ENCODE measurements around the gene MAP3K20. TPM values are rescaled to one million over a fixed set of nuclear protein-coding genes. Genes with fewer than 3 reads are reported as not detected.

Gene MAP3K20
- total RNA-seq, 2 donors from 2014 or later: 141 to 223 TPM

DNA sequence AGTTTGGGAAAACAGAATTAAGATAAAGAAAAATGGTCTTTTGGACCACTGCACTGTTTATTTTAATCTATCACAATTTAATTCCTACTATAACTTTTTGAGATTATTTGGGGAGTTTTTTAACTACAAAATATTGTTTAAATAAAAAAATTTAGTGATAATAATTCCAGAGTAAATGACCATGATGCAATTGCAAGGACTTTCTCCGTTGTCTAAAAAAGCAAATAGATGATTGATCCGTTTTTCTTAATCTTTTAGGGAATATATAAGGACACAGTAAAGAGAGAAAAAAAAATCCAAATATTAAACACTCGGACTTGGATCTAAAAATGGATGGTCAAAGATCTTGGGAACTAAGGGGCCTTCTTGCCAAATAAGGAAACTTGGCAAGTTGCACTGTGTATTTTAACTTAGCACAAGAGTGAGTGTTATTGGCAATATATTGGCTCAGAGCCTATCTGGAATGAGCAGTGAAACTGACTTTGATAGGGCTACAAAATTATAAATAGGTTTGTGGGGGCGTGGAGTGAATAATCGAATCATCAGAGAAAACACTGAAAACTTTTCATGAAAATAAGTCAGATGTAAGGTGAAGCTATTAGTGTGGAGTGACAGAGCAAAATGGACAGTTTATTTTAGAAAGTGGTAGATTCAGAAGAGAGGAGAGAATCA lies 2.0 kb downstream of the MAP3K20 start:
- DNase-seq (ENCODE audit: low spot score): no peak
- no peaks in the 10 kb centered on the region for H3K36me3 ChIP-seq
- no peaks in the 10 kb centered on the region for H3K27me3 ChIP-seq
- H3K9me3 ChIP-seq: no peaks in the 10 kb centered on the region
- TF ChIP-seq, protein P1, sequence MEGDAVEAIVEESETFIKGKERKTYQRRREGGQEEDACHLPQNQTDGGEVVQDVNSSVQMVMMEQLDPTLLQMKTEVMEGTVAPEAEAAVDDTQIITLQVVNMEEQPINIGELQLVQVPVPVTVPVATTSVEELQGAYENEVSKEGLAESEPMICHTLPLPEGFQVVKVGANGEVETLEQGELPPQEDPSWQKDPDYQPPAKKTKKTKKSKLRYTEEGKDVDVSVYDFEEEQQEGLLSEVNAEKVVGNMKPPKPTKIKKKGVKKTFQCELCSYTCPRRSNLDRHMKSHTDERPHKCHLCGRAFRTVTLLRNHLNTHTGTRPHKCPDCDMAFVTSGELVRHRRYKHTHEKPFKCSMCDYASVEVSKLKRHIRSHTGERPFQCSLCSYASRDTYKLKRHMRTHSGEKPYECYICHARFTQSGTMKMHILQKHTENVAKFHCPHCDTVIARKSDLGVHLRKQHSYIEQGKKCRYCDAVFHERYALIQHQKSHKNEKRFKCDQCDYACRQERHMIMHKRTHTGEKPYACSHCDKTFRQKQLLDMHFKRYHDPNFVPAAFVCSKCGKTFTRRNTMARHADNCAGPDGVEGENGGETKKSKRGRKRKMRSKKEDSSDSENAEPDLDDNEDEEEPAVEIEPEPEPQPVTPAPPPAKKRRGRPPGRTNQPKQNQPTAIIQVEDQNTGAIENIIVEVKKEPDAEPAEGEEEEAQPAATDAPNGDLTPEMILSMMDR (IDR thresholded peaks at IDR 0.05): no peak
- H3K4me3 ChIP-seq: peak overlapping the region; percentile 65 to 82
- peaks cover 0 to 41% of the 10 kb centered on the region in 2 donors for H3K4me1 ChIP-seq
- H3K27ac ChIP-seq: peak overlapping the region; percentile 94 to 98

DNA sequence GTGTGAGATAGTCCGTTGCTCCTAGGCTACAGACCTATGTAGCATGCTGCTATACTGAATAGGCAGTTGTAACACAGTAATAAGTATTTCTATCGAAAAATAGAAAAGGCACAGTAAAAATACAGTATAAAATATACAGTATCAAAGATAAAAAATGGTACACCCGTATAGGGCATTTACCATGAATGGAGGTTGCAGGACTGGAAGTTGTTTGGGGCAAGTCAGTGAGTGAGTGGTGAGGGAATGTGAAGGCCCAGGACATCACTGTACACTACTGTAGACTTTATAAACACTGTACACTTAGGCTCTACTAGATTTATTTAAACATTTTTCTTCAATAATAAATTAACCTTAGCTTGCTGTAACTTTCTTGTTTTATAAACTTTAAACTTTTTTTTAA lies 3.5 kb downstream of the MAP3K20 start:
- H3K9me3 ChIP-seq: no peaks in the 10 kb centered on the region
- no peak overlapping the region for H3K4me3 ChIP-seq
- peaks cover 0 to 47% of the 10 kb centered on the region in 2 donors for H3K4me1 ChIP-seq
- H3K36me3 ChIP-seq: no peaks in the 10 kb centered on the region
- H3K27me3 ChIP-seq: no peaks in the 10 kb centered on the region
- peak overlapping the region; percentile 94 to 98 for H3K27ac ChIP-seq
- DNase-seq (ENCODE audit: low spot score): no peak
- TF ChIP-seq, protein P1 (IDR thresholded peaks at IDR 0.05): no peak

DNA sequence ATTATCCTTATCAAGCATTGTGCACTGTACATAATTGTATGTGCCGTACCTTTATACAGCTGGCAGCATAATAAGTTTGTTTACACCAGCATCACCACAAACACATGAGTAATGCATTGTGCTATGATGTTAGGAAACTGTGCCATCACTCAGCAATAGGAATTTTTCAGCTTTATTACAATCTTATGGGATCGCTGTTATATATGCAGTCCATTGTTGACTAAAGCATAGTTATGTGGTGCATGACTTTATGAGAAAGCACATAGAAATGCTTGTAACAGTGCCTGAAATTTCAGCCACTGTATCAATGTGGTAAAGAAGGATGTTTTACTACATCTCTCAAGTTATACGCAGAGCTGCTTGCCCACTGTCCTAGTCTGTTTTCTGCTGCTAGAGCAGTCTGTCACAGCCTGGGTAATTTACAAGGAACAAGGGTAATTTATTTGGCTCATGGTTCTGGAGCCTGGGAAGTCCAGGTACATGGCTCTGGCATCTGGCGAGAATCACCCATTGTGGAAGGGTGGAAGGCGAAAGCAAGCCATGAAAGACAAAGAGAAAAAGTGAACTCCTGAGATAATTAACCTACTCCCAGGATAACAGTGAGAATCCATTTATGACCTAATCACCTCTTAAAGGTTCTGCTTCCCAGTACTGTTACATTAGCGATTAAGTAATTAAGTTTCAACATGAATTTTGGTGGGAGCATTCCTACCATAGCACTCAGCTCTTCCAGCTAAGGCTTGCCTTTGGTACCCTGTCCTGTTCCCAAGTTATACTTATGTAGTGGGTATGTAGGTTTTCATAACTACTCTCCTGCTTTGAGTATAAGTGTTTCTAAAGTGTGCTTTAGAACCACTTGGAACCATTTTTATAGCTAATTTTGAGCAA lies 4.6 kb downstream of the MAP3K20 start:
- Histone ChIP-seq H3K4me1 (peaks cover 0 to 49% of the 10 kb centered on the region in 2 donors), H3K27me3 (no peaks in the 10 kb centered on the region), H3K27ac (no peak overlapping the region), H3K4me3 (no peak overlapping the region), H3K36me3 (no peaks in the 10 kb centered on the region), H3K9me3 (no peaks in the 10 kb centered on the region)
- TF ChIP-seq, protein P1 (IDR thresholded peaks at IDR 0.05): no peak
- DNase-seq (ENCODE audit: low spot score): no peak

DNA sequence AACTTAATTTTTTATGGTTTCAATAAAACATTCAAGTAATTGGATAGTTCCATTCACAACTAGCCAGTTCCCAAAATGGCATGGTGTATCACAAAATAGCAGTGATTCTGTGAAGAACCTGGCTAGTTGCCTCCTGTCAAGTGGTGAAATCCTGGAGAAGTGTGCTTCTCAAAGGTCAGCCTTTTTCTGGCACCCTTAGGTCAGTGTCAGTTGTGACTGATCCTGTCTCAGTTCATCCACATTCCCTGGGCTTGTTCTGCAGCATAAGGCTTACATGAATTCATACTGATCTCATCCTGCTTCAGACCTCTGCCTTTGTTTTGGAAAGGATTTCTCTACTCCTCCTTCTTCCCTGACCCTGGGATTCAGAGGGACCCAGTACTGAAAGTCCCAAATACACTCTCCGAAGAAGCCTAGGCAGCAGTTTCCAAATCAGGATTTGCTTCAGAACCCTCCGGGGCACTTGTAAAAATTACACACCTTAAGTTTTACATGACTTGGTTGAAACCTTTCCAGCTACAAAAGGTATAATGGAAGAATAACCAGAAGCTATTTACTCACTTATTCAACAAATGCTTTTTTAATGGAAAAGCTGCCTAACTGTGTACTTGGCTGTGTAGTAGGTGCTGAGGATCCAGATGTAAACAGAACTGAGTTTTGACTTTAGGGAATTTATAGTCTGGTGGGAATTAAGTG lies 11.0 kb downstream of the MAP3K20 start:
- no peak overlapping the region for H3K4me3 ChIP-seq
- H3K27ac ChIP-seq: peak overlapping the region; percentile 54 to 67

DNA sequence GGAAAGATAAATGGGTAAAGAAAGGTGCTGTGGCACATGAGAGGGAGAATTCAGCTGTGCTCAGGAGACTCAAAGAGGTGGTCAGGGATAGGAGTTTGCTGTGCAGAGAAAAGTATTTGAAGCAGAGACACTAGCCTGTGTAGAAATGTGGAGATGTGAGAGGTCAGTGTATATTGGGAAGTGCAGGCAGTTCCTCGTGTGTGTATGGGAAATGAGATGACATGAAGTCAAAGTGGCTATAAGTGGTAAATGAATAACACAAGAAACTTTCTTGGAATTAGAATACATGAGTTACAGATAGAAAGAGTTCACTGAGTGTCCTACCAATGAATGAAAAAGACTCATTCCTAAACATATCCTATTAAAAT lies 11.6 kb downstream of the MAP3K20 start:
- Histone ChIP-seq H3K27ac (peak overlapping the region; percentile 54 to 67), H3K36me3 (peaks cover 4% of the 10 kb centered on the region), H3K4me3 (no peak overlapping the region), H3K27me3 (no peaks in the 10 kb centered on the region), H3K4me1 (peaks cover 0 to 72% of the 10 kb centered on the region in 2 donors), H3K9me3 (no peaks in the 10 kb centered on the region)
- no peak for DNase-seq (ENCODE audit: low spot score)
- TF ChIP-seq, protein P1 (IDR thresholded peaks at IDR 0.05): no peak

More for the DNA sequence above, 11.0 kb downstream of the MAP3K20 start:
- Histone ChIP-seq H3K27me3 (no peaks in the 10 kb centered on the region), H3K36me3 (no peaks in the 10 kb centered on the region), H3K4me1 (peaks cover 0 to 67% of the 10 kb centered on the region in 2 donors), H3K9me3 (no peaks in the 10 kb centered on the region)
- TF ChIP-seq, protein P1 (IDR thresholded peaks at IDR 0.05): no peak
- no peak for DNase-seq (ENCODE audit: low spot score)

All from right atrium auricular region (tissue), 2 donors.